Measurements from ENCODE around the gene CALM3.
"Not testable (repeated sequence)": the region's sequence is repeated elsewhere in the genome, so short reads cannot be mapped to it uniquely, and the experiment has no call there.

Gene CALM3

DNA sequence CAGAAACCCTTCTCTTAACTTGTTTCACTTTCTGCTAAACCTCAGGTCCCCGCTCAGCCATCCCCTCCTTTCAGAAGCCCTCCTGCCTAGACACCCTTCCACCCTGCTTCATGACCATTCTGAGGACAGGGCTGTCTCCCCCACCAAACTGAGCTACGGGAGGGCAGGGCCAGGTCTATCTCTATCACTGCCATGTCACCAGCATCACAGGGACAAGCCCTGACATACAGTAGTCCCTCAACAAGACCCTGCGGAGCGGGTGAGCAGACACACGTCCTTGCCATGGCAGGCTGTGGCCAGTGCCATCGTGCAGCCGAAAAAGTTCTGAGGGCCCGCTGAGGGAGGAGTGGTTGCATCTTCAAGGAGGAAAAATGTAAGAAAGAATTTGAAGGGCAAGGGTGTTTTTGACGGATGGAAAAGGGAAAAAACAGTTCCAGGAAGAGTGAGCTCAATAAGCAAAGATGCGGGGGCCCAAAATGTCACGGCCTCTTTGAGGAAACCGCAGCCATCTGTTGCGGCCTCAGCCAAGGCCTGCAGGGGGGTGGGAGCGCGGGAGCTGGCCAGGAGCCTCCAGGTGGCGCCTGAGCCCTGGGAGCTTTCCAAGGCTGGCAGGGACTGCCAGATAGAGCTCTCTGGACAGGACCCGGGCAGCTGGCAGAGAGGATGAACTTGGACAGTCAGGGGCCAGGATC is 15.6 kb downstream of the CALM3 start:
- no peak for DNase-seq

DNA sequence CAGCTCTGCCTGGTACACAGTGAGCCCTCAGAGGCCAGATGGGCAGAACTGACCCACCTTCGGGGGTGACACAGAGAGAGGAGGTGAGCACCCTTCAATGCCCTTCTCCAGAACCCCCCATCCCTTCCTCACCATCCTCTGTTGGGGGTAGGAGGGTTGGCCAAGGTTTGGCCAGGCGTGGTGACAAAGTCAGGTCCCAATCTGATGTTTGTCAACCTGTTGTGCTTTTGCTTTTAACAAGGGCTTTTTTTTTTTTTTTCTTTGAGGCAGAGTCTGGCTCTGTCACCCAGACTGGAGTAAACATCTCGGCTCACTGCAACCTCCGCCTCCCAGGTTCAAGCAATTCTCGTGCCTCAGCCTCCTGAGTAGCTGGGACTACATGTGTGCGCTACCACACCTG is 16.5 kb downstream of the CALM3 start:
- DNase-seq, result no peak

DNA sequence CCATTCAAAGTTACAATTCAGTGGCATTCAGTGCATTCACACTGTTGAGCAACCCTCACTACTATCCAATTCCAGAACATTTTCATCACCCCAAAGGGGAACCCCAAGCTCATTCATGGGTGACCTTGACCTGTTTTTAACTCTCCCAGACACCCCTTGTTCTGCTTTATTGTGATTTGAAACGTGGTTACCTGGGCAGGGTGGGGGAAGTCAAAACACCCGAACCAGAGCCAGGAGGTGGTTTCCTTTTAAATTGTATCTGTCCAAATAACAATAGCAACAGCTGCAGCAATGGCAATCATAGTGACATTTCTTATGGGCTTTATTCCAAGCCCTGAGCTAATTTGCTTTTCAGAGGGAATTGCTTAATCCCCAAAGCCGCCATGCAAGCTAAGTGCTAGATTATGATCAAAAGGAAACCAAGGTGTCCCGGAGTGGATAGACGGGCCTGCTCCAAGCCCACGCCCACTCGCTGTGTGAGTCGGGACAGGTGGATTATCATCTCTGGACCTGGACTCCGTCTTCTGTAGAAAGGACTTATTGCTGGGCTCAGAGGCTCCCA is 17.6 kb downstream of the CALM3 start:
- no peak for DNase-seq

DNA sequence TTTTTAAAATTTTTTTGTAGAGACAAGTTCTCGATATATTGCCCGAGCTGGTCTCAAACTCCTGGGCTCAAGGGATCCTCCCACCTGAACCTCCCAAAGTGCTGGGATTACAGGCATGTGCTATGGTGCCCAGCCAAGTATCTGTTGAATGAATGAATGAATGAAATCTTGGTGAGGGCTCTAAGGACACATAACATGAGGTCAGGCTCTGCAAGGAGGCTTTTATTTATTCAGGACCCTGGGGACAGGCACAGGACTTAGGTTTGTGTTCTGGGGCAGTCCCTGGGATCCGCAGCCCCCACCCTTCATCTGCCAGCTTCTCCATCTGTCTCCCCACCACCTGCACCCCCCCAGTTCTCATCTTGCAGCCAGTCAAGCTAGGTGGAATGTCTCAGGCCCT is 19.1 kb downstream of the CALM3 start:
- no peak for DNase-seq

DNA sequence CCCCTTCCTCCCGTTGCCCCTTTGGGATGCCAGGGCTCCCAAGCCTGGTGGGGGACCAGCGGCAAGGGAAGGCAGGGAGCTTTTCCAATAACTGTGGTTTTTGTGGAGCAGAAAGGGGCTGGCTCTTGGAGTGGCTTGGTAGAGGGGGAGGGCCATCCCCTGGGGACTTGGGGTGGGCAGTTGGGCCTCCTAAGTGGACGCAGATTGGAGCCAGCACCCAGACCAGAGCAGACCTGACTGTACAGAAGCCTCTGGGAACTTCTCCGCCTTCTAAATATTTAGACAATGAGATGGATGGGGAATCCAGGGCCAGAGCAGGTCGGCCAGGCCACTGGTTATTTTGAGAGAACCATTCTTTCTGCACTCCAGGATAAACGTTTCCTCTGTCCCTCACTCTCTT is 19.6 kb downstream of the CALM3 start:
- no peak for DNase-seq

DNA sequence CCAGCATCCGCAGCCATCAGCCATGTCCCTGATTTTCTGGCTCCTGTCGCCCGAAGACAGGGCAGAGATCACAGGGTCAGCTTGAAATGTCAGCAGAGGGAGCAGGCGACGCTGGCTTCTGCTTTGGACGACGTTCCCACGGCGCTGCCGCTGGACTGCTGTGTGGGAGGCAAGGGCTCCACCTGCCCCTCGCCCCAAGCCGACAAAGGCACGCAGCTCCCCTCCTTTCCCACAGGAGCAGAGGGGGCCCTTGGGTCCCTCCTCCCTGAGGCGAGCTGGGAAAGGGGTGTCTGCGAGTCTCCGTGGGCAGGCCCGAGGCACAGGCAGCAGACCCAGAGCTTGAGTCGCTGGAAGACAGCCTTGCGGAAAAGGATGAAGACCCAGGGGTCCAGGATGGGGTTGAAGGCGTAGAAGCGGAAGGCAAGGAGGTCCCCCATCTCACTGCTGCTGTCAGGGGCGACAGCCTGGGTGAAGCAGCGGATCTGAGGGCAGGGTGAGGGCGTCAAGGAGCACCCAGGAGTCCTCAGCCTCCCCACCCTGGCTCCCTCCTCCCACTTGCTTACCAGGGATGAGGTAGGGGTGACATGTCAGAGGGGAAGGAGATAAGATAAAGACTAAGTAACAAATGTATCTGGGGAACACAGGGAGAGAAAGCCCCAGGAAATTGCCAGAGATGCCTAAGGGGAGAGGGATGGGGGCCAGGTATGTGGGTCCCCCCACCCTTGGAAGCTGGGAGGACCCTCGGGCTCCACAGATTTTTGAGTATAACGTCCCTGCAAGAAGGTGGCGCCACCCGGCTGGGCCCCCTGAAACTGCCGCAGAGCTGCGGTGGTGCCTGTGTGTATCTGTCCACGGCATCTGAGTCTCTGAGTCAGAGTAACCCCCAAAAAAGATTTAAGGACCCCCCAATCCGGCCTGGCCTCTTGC is 20.3 kb downstream of the CALM3 start:
- DNase-seq, result no peak

DNA sequence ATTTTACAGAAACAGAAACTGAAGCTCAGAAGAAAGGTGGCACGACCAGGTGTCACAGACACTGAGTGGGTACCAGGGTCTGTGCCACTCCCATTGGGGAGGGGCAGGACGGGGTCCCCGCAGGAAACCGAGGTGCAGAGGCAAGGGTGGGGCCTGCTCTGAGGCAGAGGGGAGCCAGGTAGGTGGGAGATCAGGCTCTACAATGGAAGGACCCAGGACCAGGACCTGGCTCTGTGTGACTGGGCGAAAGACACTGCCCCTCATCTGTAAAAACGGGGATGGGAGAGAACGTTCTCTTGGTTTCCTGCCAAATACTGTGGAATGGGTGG is 21.0 kb downstream of the CALM3 start:
- DNase-seq, result no peak

DNA sequence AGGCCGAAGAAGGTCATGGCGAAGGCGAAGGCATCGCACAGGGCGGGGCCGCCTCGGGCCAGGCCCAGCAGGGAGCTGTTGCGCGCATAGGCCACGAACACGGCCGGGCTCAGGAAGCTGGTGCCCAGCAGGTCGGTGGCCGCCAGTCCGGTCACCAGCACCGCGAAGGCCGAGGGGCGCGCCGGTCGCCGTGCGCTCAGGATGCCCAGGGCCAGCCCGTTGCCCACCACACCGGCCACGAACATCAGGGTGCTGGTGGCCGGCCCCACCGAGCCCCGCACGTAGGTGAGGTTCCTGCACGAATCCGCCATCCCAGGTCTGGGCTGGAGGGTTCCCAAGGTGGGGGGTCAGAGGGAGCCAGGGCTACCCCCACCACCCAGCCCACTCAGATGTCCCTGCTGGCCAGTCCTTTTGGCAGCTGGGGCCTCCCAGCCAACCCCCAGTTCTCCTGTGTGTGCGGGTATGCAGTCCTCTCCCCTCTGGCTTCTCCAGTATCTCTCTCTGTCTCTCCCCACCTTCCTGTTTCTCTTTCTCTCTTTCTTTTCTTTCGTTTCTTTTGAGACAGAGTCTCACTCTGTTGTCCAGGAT is 22.9 kb downstream of the CALM3 start:
- DNase-seq, result no peak

DNA sequence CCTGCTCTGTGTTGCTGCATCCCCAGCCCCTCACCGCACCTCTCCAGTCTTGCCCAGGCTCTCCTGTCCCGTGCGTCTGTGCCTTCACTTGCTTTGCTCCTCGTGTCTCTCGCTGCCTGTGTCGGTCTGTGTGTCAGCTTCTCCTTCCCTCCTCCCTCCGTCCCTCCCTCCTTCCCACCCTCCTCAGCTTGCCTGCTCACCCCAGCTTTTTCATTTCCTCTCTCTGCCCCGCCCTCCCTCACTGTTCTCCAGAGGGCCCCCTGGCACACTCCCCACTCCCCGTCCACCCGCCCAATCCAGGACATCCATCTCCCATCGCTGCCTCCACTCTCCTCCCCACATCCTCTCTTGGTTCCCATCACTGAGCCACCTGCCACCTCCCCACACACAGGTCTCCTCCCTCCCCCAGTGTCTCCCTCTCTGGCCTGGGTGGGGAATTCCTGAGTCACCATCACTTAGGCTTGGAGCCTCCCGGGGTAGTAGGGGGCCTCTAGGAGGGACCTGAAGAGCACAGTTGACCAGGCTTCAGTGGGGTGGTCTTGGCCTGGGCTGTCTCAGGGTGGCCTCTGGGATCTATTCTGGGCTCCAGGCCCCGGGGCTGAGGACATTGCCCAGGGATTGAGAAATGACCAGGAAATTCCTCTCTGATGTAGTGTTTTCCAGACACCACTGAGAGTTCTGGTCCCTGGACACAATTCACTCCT is 24.0 kb downstream of the CALM3 start, which contains the start of gene PTGIR:
TSS of gene PTGIR (minus strand) at position 132 of the 704 bp plus-strand sequence. CDS start 864 bp downstream, outside the sequence.
- DNase-seq, result no peak

DNA sequence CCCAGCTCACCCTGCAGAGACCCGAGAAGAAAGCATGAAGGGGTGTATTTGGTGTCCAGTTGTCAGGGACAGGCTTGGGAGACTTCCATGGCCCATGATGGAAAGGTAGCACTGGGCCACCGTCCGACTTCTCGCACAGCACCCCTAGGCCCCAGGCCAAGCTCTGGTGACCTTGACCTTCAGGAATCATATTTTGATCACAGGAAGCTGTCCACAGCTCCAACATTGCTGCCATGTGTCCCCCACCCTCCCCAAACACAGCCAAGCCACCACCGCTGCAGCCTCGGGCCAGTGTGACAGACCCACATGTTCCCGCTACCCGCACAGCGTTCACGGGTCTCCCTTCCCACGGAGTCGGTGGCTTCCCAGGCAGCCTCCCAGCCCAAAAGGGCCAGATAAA is 24.6 kb downstream of the CALM3 start:
- DNase-seq, result no peak

DNA sequence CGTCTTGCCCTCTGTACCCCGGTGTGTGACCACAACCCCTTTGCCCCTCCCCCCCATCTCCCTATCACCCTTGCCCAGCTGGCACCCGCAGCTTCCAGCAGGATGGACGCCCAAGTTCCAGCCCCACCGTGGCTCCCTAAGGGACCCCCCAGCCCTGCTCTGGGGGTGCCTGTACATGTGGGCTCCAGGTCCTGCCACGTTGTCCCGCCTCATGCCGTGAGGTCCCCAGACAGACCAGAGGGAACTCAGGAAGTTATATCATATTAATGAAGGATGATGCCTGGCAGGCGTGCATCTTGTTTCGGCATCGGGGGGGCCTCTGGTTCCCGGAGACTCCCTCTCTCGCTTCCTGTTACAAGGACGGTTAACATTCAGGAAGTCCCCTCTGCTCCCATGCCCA is 25.3 kb downstream of the CALM3 start:
- no peak for DNase-seq

DNA sequence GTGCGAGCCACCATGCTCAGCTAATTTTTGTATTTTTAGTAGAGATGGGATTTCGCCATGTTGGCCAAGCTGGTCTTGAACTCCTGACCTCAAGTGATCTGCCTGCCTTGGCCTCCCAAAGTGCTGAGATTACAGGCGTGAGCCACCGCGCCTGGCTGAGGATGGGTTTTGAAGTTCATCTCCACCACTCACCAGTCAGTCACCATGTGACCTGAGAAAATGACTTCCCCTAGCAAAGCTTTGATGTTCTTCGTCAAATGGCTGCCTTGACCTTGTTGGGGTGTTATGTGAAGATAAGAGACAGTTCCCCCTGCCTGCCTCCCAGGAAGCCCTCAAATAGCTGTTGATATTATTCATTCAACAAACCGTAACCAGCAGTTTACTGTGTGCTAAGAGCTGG is 27.8 kb downstream of the CALM3 start:
- DNase-seq, result not testable (repeated sequence)

DNA sequence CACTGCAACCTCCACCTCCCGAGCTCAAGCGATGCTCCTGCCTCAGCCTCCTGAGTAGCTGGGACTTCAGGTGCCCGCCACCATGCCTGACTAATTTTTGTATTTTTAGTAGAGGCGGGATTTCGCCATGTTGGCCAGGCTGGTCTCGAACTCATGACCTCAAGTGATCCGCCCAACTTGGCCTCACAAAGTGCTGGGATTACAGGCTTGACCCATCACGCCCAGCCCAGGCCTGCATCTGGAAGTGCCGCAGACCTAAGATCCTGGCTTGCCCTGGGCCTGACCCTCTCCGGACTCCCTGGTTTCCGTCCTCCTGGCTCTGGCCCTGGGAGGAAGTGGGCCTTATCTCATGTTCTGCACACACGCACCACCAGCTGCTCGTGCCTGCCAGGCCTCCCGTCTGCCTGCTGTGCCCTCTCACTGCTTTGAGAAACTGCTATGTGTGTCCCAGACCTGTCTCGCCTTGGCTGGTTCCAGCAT is 28.5 kb downstream of the CALM3 start:
- no peak for DNase-seq

DNA sequence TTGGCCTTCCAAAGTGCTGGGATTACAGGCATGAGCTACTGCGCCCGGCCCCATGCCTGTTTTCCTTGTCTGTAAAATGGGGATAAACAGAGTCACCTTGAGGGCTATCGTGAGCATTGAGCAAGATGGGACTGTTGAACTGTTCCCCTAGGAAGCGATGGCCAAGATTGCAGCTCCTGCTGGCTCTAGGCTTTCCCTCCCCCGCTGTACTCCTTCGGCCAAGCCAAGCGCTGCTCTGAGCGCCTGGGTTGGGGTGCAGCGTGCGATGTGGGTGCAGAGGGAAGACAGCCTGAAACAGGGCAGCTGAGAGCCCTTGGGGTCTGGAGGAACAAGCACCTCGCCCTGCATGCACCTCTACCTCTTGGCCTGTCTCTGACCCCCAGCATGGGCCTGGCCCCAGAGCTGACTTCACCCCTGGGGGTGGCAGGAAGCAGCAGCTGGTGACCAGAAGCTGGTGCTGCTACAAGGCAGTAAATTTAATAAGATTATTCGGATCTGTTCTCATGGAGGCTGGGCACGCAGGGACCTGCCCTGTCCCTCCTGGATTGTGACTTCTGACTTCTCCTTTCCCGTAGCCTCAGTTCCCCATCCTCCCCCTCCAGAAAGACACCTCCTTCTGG is 29.6 kb downstream of the CALM3 start:
- DNase-seq, result no peak

DNA sequence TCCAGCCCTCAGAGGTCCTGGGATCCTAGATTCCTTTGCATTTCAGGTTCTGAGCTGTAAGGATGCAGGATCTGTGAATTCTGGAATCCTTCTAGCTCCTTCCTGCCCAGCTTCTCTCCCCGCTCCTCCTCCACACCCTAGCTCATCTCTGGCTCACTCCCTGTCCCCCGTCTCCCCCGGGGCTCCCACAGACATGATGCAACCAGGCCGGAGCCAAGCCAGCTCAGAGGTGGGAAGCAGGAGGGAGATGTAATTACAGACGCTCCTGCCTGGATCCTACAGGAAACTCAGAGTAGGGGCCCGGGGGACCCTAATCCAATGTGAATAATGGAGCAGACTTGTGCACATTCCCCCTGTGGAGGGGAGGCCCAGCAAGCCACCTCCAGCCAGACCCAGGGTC is 30.4 kb downstream of the CALM3 start:
- no peak for DNase-seq

DNA sequence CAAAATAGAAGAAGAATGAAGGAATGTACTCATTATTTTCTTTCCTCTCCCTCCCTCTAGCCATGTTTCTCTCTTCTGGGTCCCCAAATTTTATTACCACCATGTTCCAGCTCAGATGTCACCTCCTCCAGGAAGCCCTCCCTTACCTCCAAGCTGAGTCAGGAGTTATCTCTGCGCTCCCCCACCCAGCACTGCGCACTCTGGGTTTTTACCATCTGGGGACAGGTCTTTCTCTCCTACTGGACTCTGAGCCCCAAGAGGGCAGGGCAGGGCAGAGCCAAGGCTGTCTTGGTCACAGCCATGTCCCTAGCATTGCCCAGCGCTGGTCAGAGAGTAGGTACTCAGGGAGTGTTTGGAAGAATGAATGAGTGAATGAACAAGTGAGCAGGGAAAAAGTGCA is 32.0 kb downstream of the CALM3 start:
- no peak for DNase-seq

DNA sequence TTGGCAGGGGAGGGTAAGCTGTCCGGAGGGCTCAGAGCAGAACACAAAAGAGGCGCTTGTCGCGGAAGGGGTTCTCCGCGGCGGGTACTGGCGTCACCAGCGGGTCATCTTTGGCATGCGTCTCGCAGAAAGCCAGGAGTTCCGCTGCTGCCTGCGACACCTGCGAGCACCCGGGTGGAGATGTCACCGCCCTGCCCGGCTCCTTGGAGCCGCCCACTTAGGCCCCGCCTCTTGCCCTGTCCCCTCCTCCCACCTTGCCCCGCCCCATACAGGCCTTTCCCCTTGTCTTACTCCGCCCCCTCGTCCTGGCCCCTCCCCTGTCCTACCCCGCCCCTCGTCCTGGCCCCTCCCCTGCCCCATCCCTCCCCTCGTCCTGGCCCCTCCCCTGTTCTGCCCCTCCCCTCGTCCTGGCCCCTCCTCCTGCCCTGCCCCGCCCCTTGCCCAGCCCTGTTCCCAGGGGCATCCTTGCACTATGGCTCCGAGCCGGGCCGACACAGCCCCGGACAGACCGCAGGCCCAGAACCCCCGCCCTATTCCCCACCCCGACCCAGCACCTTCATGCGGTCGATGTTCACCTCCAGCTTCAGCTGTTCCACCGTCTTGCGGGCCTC is 33.0 kb downstream of the CALM3 start:
- DNase-seq, result peak; percentile 34

DNA sequence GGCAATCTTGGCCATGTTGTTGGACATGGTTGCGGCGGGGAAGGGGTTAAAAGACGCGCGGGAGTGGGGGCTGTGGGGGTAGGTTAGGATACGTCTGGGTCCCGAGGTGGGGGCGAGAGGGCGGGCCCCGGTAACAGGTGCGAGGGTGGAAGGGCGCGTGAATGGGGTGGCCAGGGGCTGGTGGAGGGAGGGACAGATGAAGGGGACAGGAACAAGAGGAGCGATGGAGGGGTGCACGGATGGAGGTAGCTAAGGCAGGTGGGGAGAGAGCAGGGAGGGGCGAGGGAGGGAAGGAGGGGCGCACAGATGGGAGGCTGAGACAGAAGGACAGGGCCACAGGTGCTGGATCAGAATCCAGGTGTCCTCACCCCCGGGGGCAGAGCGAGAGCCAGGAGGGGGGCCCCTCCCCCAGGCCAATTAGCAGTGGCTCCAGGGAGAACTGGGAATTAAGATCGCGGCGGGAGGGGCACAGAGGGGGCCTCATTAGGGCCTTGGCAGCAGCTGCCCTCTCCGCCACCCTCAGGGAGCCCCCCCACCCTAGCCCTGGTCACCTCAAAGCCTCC is 33.6 kb downstream of the CALM3 start:
- no peak for DNase-seq

DNA sequence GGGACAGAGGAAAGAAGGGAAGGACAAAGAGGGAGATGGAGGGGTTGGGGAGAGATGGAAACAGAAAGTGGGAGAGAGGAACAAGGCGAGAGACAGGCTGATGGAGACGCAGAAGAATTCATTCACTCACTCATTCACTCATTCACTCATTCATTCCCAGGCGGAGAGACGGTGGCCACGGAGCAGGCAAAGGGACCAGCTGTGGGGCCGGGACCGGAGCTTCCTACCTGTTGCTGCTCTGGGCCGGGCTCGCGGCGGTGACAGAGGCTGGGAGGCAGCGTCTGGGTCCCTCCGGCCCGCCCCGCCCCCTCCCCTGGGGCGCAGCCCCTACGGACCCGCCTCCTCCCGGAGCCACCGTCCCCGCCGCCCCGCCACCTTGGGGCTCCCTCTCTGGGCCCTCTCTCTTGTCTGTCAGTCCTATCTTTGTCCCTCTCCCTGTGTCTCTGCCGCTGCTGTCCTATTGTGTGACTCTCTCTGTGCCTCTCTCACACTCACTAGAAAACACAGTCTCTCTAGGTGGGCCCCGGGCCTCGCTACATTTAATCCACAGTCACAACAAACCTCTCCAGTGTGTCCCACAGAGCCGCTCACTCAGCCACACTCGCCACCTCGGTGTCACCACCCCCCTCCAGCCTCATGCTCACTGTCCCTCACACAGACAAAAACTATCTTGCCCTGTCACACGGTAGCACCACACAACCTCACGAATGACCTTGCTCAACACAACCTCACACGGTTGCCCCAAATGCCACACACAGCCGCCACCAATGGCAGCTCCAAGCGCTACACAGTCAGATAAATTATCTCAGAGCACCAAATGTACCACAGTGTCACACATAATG is 35.0 kb downstream of the CALM3 start, which contains the start of gene GNG8:
TSS of gene GNG8 (minus strand) at position 283 of the 842 bp plus-strand sequence. CDS start 1,520 bp downstream, outside the sequence.
- no peak for DNase-seq

DNA sequence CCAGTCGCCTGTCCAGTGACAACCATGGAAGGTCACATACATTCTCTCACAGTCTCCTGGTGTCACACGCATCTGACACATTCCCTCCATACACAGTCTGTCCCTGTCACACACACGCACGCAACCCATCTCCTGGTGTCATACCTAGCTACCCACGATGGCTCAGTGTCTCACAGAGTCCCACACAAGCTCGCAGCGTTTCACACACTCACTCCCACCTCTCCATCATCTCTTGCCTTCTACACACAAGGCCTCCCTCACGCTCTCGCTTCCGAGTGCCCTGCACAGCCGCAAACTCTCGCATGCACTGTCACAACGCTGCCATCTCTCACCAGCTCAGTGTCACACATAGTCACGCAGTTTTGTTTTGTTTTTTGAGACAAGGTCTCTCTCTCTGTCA is 36.1 kb downstream of the CALM3 start:
- DNase-seq, result no peak

Measured in NCI-H526 treated with DMSO at 0.1 percent for 48 hours (cell line).